IPS-NIHi7 (cell line): ENCODE data around the gene YPEL1.
"Not testable (repeated sequence)": the region's sequence is repeated elsewhere in the genome, so short reads cannot be mapped to it uniquely, and the experiment has no call there.

Experiments
- DNase-seq: peaks from one replicate; pipeline ENCODE4 v3.0.0; 2012; ENCODE audit warnings: mixed read lengths; ENCODE audit errors: extremely low spot score

Gene YPEL1

GRCh38 chr22:21721195-21721852 is 14.3 kb downstream of the YPEL1 start:
- not testable (repeated sequence) for DNase-seq

GRCh38 chr22:21720191-21720859 is 15.3 kb downstream of the YPEL1 start:
- DNase-seq, result not testable (repeated sequence)

- no peak for DNase-seq
Observed at GRCh38 chr22:21719024-21719423, 16.6 kb downstream of the YPEL1 start.

GRCh38 chr22:21718499-21718898 is 17.1 kb downstream of the YPEL1 start:
- DNase-seq, result no peak

- DNase-seq, result not testable (repeated sequence)
Observed at GRCh38 chr22:21716395-21717122, 19.0 kb downstream of the YPEL1 start.

GRCh38 chr22:21714786-21715185 is 20.8 kb downstream of the YPEL1 start:
- DNase-seq, result no peak

- no peak for DNase-seq
Observed at GRCh38 chr22:21714059-21714770, 21.4 kb downstream of the YPEL1 start.

- no peak for DNase-seq
Observed at GRCh38 chr22:21713428-21714058, 22.1 kb downstream of the YPEL1 start.

- DNase-seq, result peak; percentile 76
Observed at GRCh38 chr22:21712751-21713427, 22.7 kb downstream of the YPEL1 start.

- no peak for DNase-seq
Observed at GRCh38 chr22:21711851-21712250, 23.7 kb downstream of the YPEL1 start.

GRCh38 chr22:21710156-21710555 is 25.4 kb downstream of the YPEL1 start:
- DNase-seq, result no peak

- no peak for DNase-seq
Observed at GRCh38 chr22:21709688-21710087, 25.9 kb downstream of the YPEL1 start.

GRCh38 chr22:21708960-21709359 is 26.6 kb downstream of the YPEL1 start:
- DNase-seq, result no peak

- no peak for DNase-seq
Observed at GRCh38 chr22:21707677-21708076, 27.9 kb downstream of the YPEL1 start.

GRCh38 chr22:21703684-21704316 is 31.8 kb downstream of the YPEL1 start:
- no peak for DNase-seq

- DNase-seq, result no peak
Observed at GRCh38 chr22:21702700-21703683, 32.6 kb downstream of the YPEL1 start.

- DNase-seq, result no peak
Observed at GRCh38 chr22:21702094-21702493, 33.5 kb downstream of the YPEL1 start.

- DNase-seq, result no peak
Observed at GRCh38 chr22:21701384-21701971, 34.1 kb downstream of the YPEL1 start.

GRCh38 chr22:21700822-21701221 is 34.8 kb downstream of the YPEL1 start:
- no peak for DNase-seq
